GM12878 (cell line): ENCODE results near the gene FBXO38. TPM values are rescaled to one million over a fixed set of nuclear protein-coding genes. Genes with fewer than 3 reads are reported as not detected.
A peak's percentile ranks its signal among the peaks of the same experiment; 100 is the strongest.

Experiments used
- BACH1 ChIP-seq: fragments of 450-650 bp; IDR thresholded peaks from 2 replicates; pipeline ENCODE4 v1.6.1; 2017; ENCODE audit warnings: mild to moderate bottlenecking, borderline replicate concordance
- BCLAF1 ChIP-seq: fragments of 450-650 bp; IDR thresholded peaks from 2 replicates; pipeline ENCODE4 v1.6.1; 2017; ENCODE audit warnings: antibody characterized with exemption, mild to moderate bottlenecking, moderate library complexity
- CHD2 ChIP-seq: IDR thresholded peaks from 2 replicates; pipeline ENCODE4 v1.6.1; 2011; ENCODE audit warnings: low read depth, low read length, improper control_type of control experiment, borderline replicate concordance
- CHD4 ChIP-seq: fragments of 200-600 bp; sonication (generic); IDR thresholded peaks from 2 replicates; pipeline ENCODE4 v1.6.1; 2016; ENCODE audit warnings: mild to moderate bottlenecking
- CREB1 ChIP-seq: IDR thresholded peaks from 2 replicates; pipeline ENCODE4 v1.6.1; 2012; ENCODE audit warnings: low read depth, mild to moderate bottlenecking, inconsistent platforms
- CUX1 ChIP-seq: IDR thresholded peaks from 2 replicates; pipeline ENCODE4 v1.6.1; 2012; ENCODE audit warnings: improper control_type of control experiment, low read depth, low read length; ENCODE audit not compliant: insufficient replicate concordance
- DPF2 ChIP-seq: fragments of 450-650 bp; IDR thresholded peaks from 2 replicates; pipeline ENCODE4 v1.6.1; 2017; ENCODE audit warnings: mild to moderate bottlenecking
- IKZF2 ChIP-seq, 2 experiments: fragments of 450-650 bp; IDR thresholded peaks; 2 replicates each; pipeline ENCODE4 v1.6.1; 2017; ENCODE audit warnings: mild to moderate bottlenecking in 2 of 2, moderate library complexity in 2 of 2
- LARP7 ChIP-seq: fragments of 450-650 bp; IDR thresholded peaks from 2 replicates; pipeline ENCODE4 v1.6.1; 2017; ENCODE audit warnings: mild to moderate bottlenecking
- PAX8 ChIP-seq: fragments of 450-650 bp; IDR thresholded peaks from 2 replicates; pipeline ENCODE4 v1.6.1; 2017; ENCODE audit warnings: mild to moderate bottlenecking, moderate library complexity
- PML ChIP-seq: IDR thresholded peaks from 2 replicates; pipeline ENCODE4 v1.6.1; 2012; ENCODE audit warnings: low read length, inconsistent platforms
- POLR2AphosphoS2 ChIP-seq: IDR thresholded peaks from 2 replicates; pipeline ENCODE4 v1.6.1; 2011; ENCODE audit warnings: low read depth, mild to moderate bottlenecking, low read length, improper control_type of control experiment, moderate library complexity
- POU2F2 ChIP-seq: IDR thresholded peaks from 3 replicates; pipeline ENCODE4 v1.6.1; 2011; ENCODE audit warnings: low read depth, mild to moderate bottlenecking, low read length, borderline replicate concordance
- RB1 ChIP-seq: fragments of 450-650 bp; formaldehyde crosslinking; IDR thresholded peaks from 2 replicates; pipeline ENCODE4 v1.6.1; 2017; ENCODE audit warnings: mild to moderate bottlenecking, borderline replicate concordance
- SPI1 ChIP-seq: IDR thresholded peaks from 2 replicates; pipeline ENCODE4 v1.6.1; 2011; ENCODE audit warnings: low read depth, mild to moderate bottlenecking, low read length, moderate library complexity, borderline replicate concordance; ENCODE audit not compliant: insufficient read depth
- YY1 ChIP-seq: IDR thresholded peaks from 2 replicates; pipeline ENCODE4 v1.6.1; 2011; ENCODE audit warnings: low read depth, mild to moderate bottlenecking, low read length
- ZBTB11 ChIP-seq: fragments of 450-650 bp; formaldehyde crosslinking; IDR thresholded peaks from 2 replicates; pipeline ENCODE4 v1.5.0; 2022; ENCODE audit warnings: mild to moderate bottlenecking, missing genetic modification characterization
- ZNF24 ChIP-seq: fragments of 450-650 bp; IDR thresholded peaks from 2 replicates; pipeline ENCODE4 v1.6.1; 2017; ENCODE audit warnings: antibody characterized with exemption, mild to moderate bottlenecking
- ZSCAN29 ChIP-seq: fragments of 450-650 bp; IDR thresholded peaks from 2 replicates; pipeline ENCODE4 v1.6.1; 2017; ENCODE audit warnings: mild to moderate bottlenecking, moderate library complexity
- polyA plus RNA-seq, 11 experiments: library from polyadenylated mRNA; depleted of rRNA in 4 of 11; unstranded in 6 of 11; stranded (reverse) in 5 of 11; fragments of >200 nt; fragmentation: Nextera tagmentation in 4 of 11; fragmentation: Illumina TruSeq in 1 of 11; extraction: Ambion mirVana in 4 of 11; extraction: Trizol in 1 of 11; gene quantifications; 1 replicate in 1 of 11; 2 replicates in 10 of 11; pipeline versions ENCODE4 v1.2.1 to v1.2.3, GENCODE V29; 2011 to 2016; ENCODE audit warnings: inconsistent platforms in 2 of 11, missing spikeins in 2 of 11, low read depth in 1 of 11
- total RNA-seq, 4 experiments: library from RNA; depleted of rRNA in 3 of 4; stranded (reverse); fragments of >200 nt in 3 of 4; fragmentation: Illumina TruSeq in 1 of 4; extraction: Trizol in 1 of 4; gene quantifications; 2 replicates each; pipeline versions ENCODE4 v1.2.1 to v1.2.3, GENCODE V29; 2013 to 2021

The FBXO38 gene
- total and polyA plus RNA-seq, 10 of the 15 experiments (the other 5 are each of a cell fraction or from before 2014, with no cell fraction given): 9.1 to 44.6 (median 28.3) TPM

- TF ChIP-seq CUX1: peak; percentile 51
- no peak for TF ChIP-seq ZSCAN29
- TF ChIP-seq PAX8: peak; percentile 93
- TF ChIP-seq IKZF2 (IDR thresholded peaks at IDR 0.05): no peak
- peak; percentile 85 for TF ChIP-seq CREB1
- no peak for TF ChIP-seq LARP7
- TF ChIP-seq BCLAF1: no peak
- TF ChIP-seq POU2F2: no peak; the same call in 2 of the 3 replicates
- TF ChIP-seq RB1: no peak
- TF ChIP-seq SPI1: peak; percentile 87
- peak; percentile 86 for TF ChIP-seq PML
- peak; percentile 51; the same call in 1 of the 2 replicates for TF ChIP-seq ZBTB11 (CRISPR knock-in tag)
- TF ChIP-seq YY1: peak; percentile 100
- no peak for TF ChIP-seq ZNF24
- no peak for TF ChIP-seq CHD4
- TF ChIP-seq DPF2: no peak
- peak; percentile 71; the same call in 1 of the 2 replicates for TF ChIP-seq CHD2
- peak; percentile 84; the same call in 1 of the 2 replicates for TF ChIP-seq POLR2AphosphoS2
- TF ChIP-seq BACH1: 0 out of 2 replicates have a peak, but pooled peaks have one; percentile 1
Observed at GRCh38 chr5:148383564-148384379, at the start of gene FBXO38 (continued).
